ENCODE results near the gene WWC1. TPM values are rescaled to one million over a fixed set of nuclear protein-coding genes. Genes with fewer than 3 reads are reported as not detected.

WWC1 gene
- total and polyA plus RNA-seq, 2 experiments from 2014 or later, result 6.0 to 9.7 TPM

- TF ChIP-seq CTCF (IDR thresholded peaks at IDR 0.05; ENCODE audit: low read depth, low read length), result no peak
- no peaks in the 10 kb centered on the region for H3K27me3 ChIP-seq
- H3K4me3 ChIP-seq, result no peak overlapping the region
- no peaks in the 10 kb centered on the region for H3K4me1 ChIP-seq (ENCODE audit: low read depth)
- no peak for DNase-seq (ENCODE audit: low read depth in 1 of 2, low spot score in 1 of 2)
- no peaks in the 10 kb centered on the region for H3K9me3 ChIP-seq (ENCODE audit: low read depth)
- no peaks in the 10 kb centered on the region for H3K36me3 ChIP-seq
- H3K27ac ChIP-seq, result no peak overlapping the region
Measured at GRCh38 chr5:168375214-168375613, 83.8 kb downstream of the WWC1 start.

DNA sequence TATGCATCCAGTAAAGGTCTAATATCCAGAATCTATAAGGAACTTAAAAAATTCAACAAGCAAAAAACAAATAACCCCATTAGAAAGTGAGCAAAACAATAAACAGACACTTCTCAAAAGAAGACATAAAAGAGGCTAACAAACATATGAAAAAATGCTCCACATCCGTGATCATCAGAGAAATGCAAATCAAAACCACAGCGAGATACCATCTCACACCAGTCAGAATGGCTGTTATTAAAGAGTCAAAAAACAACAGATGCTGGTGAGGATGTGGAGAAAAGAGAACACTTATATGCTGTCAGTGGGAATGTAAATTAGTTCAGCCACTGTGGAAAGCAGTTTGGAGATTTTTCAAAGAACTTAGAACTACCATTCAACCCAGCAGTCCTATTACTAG is 86.1 kb downstream of the WWC1 start:
- H3K36me3 ChIP-seq, result no peaks in the 10 kb centered on the region
- H3K4me3 ChIP-seq, result no peak overlapping the region
- DNase-seq (ENCODE audit: low read depth in 1 of 2, low spot score in 1 of 2), result no peak
- no peak for TF ChIP-seq CTCF (IDR thresholded peaks at IDR 0.05; ENCODE audit: low read depth, low read length)
- no peaks in the 10 kb centered on the region for H3K9me3 ChIP-seq (ENCODE audit: low read depth)
- no peaks in the 10 kb centered on the region for H3K27me3 ChIP-seq
- H3K4me1 ChIP-seq (ENCODE audit: low read depth), result no peaks in the 10 kb centered on the region
- no peak overlapping the region for H3K27ac ChIP-seq

DNA sequence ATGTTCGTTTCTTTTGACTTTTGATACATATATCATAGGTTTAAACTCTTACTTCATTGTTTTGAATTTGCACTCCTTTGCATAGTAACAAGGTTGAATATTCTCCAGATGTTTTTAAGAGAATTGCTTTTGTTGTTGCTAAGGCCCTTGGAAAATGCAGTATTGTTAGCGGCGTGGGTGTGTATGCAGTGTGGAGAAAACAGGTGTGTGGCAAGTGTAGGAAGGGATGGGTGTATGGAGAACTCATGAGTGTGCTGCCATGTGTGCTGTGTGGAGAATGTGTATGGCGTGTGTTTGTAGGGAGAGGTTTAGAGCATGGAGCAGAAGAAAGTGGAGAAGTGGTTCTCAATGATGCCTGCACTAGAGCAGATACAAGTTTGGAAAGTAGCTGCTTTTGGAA is 87.3 kb downstream of the WWC1 start:
- Histone ChIP-seq H3K4me3 (no peak overlapping the region), H3K9me3 (ENCODE audit: low read depth) (no peaks in the 10 kb centered on the region), H3K36me3 (no peaks in the 10 kb centered on the region), H3K27me3 (no peaks in the 10 kb centered on the region), H3K27ac (no peak overlapping the region), H3K4me1 (ENCODE audit: low read depth) (no peaks in the 10 kb centered on the region)
- no peak for DNase-seq (ENCODE audit: low read depth in 1 of 2, low spot score in 1 of 2)
- no peak for TF ChIP-seq CTCF (IDR thresholded peaks at IDR 0.05; ENCODE audit: low read depth, low read length)

DNA sequence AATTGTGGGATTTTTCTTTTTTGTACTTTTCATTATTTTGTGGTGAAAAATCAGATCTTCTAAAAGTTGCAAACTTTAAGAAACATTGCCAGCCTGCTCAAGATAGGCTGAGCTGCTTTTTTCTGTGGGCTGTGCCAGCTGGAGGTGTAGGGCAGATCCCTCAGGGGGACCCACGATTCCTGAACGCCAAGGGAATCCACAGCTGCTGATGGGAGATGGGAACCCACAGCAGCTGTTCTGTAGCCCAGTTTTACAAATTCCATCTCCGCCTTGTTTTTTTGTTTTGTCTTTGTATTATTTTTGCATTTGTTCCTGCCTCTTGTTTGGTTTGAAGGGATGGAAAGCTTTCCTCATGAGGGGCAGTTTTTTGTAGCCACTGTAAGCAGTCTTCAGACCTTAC is 91.0 kb downstream of the WWC1 start:
- no peaks in the 10 kb centered on the region for H3K9me3 ChIP-seq (ENCODE audit: low read depth)
- H3K4me3 ChIP-seq, result no peak overlapping the region
- H3K27ac ChIP-seq, result no peak overlapping the region
- no peaks in the 10 kb centered on the region for H3K36me3 ChIP-seq
- no peaks in the 10 kb centered on the region for H3K4me1 ChIP-seq (ENCODE audit: low read depth)
- TF ChIP-seq CTCF (IDR thresholded peaks at IDR 0.05; ENCODE audit: low read depth, low read length), result no peak
- DNase-seq (ENCODE audit: low read depth in 1 of 2, low spot score in 1 of 2), result no peak
- no peaks in the 10 kb centered on the region for H3K27me3 ChIP-seq

GRCh38 chr5:168390491-168390890 is 99.0 kb downstream of the WWC1 start:
- Histone ChIP-seq H3K4me3 (no peak overlapping the region), H3K9me3 (ENCODE audit: low read depth) (no peaks in the 10 kb centered on the region), H3K4me1 (ENCODE audit: low read depth) (no peaks in the 10 kb centered on the region), H3K36me3 (no peaks in the 10 kb centered on the region), H3K27ac (no peak overlapping the region), H3K27me3 (no peaks in the 10 kb centered on the region)
- no peak for TF ChIP-seq CTCF (IDR thresholded peaks at IDR 0.05; ENCODE audit: low read depth, low read length)
- no peak for DNase-seq (ENCODE audit: low read depth in 1 of 2, low spot score in 1 of 2)

DNA sequence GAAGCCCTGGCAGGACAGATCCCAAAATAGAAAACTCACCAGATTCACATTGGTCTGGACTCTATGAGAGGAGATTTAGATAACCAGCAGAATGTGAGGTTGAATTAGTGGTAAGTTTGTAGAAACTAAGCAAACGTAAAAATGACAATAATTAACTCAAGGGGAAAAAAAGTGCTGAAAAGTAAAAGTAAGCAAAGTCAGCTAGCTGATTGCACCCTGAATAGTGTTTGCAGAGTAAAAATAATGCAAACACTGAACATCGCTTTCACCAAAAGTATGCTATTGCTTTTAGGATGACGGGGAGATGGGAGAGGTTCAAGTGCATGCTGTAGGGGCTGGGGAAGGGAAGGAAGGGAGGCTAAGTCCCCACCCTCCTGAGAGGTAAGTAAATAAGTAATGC is 102.3 kb downstream of the WWC1 start:
- DNase-seq (ENCODE audit: low read depth in 1 of 2, low spot score in 1 of 2), result no peak
- no peak for TF ChIP-seq CTCF (IDR thresholded peaks at IDR 0.05; ENCODE audit: low read depth, low read length)
- no peaks in the 10 kb centered on the region for H3K27me3 ChIP-seq
- H3K9me3 ChIP-seq (ENCODE audit: low read depth), result no peaks in the 10 kb centered on the region
- H3K4me1 ChIP-seq (ENCODE audit: low read depth), result no peaks in the 10 kb centered on the region
- no peak overlapping the region for H3K4me3 ChIP-seq
- H3K36me3 ChIP-seq, result no peaks in the 10 kb centered on the region
- H3K27ac ChIP-seq, result no peak overlapping the region
